ENCODE results near the gene AJAP1. TPM values are rescaled to one million over a fixed set of nuclear protein-coding genes. Genes with fewer than 3 reads are reported as not detected.

Gene AJAP1
- polyA plus RNA-seq, 1 donor from 2014 or later, result 7.9 TPM

DNA sequence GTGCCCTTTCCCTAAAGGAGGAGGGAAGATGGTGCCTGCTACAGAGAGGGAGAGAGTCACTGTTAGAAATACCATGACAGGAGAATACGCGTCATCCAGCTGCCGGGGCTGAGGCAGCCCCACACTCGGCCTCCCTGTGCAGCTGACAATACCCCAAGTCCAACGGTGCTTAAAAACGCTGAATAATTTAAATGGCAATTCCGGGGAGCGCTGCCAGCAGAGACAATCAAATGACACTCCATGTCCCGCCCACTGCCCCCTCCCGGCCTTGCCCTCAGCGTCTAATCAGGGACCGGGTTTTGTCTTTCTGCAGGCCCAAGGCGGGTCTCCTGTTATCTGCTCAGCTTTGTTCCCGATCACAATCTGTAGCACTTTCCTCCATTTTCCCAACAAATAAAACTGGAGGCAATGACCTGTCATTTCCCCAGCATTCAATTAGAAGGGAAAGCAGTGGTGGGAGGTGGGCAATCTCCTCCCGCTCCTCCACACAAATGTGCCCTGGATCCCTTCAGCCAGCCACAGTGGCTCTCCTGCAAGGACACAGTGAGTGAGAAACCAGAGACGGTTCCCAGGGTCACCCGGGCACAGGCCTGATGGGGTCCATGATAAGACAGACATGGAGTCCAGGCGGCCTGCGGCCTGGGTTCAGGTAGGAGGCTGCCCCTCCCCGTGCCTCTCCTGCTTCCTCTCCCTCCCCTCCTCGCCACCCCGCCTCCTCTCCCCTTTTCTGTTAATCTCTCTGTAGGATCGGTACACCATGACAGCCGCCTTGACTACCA is 42.7 kb upstream of the AJAP1 start:
- TF ChIP-seq, protein P1, sequence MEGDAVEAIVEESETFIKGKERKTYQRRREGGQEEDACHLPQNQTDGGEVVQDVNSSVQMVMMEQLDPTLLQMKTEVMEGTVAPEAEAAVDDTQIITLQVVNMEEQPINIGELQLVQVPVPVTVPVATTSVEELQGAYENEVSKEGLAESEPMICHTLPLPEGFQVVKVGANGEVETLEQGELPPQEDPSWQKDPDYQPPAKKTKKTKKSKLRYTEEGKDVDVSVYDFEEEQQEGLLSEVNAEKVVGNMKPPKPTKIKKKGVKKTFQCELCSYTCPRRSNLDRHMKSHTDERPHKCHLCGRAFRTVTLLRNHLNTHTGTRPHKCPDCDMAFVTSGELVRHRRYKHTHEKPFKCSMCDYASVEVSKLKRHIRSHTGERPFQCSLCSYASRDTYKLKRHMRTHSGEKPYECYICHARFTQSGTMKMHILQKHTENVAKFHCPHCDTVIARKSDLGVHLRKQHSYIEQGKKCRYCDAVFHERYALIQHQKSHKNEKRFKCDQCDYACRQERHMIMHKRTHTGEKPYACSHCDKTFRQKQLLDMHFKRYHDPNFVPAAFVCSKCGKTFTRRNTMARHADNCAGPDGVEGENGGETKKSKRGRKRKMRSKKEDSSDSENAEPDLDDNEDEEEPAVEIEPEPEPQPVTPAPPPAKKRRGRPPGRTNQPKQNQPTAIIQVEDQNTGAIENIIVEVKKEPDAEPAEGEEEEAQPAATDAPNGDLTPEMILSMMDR (IDR thresholded peaks at IDR 0.05; ENCODE audit: poor library complexity, severe bottlenecking), result no peak
- TF ChIP-seq, protein P2, sequence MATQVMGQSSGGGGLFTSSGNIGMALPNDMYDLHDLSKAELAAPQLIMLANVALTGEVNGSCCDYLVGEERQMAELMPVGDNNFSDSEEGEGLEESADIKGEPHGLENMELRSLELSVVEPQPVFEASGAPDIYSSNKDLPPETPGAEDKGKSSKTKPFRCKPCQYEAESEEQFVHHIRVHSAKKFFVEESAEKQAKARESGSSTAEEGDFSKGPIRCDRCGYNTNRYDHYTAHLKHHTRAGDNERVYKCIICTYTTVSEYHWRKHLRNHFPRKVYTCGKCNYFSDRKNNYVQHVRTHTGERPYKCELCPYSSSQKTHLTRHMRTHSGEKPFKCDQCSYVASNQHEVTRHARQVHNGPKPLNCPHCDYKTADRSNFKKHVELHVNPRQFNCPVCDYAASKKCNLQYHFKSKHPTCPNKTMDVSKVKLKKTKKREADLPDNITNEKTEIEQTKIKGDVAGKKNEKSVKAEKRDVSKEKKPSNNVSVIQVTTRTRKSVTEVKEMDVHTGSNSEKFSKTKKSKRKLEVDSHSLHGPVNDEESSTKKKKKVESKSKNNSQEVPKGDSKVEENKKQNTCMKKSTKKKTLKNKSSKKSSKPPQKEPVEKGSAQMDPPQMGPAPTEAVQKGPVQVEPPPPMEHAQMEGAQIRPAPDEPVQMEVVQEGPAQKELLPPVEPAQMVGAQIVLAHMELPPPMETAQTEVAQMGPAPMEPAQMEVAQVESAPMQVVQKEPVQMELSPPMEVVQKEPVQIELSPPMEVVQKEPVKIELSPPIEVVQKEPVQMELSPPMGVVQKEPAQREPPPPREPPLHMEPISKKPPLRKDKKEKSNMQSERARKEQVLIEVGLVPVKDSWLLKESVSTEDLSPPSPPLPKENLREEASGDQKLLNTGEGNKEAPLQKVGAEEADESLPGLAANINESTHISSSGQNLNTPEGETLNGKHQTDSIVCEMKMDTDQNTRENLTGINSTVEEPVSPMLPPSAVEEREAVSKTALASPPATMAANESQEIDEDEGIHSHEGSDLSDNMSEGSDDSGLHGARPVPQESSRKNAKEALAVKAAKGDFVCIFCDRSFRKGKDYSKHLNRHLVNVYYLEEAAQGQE (IDR thresholded peaks at IDR 0.05; ENCODE audit: borderline replicate concordance), result no peak
- TF ChIP-seq RAD21 (conservative IDR thresholded peaks at IDR 0.05), result no peak
- TF ChIP-seq POLR2AphosphoS5 (IDR thresholded peaks at IDR 0.05), result no peak
- TF ChIP-seq SMC3 (conservative IDR thresholded peaks at IDR 0.05; ENCODE audit: poor library complexity), result no peak
- TF ChIP-seq EP300 (conservative IDR thresholded peaks at IDR 0.05; ENCODE audit: poor library complexity, severe bottlenecking), result no peak
- no peak for TF ChIP-seq EZH2 (IDR thresholded peaks at IDR 0.05; ENCODE audit: borderline replicate concordance, insufficient read depth, low read length, poor library complexity, severe bottlenecking)
- TF ChIP-seq TAF1 (IDR thresholded peaks at IDR 0.05; ENCODE audit: low read depth), result no peak
- no peak for TF ChIP-seq MXI1 (conservative IDR thresholded peaks at IDR 0.05; ENCODE audit: poor library complexity, severe bottlenecking)
- Histone ChIP-seq H3K4me3 (ENCODE audit: low read length) (no peak overlapping the region), H3K79me2 (replicated peaks; ENCODE audit: insufficient read depth, low read length) (no peaks in the 10 kb centered on the region), H4K20me1 (ENCODE audit: insufficient read depth) (no peaks in the 10 kb centered on the region), H2AFZ (ENCODE audit: low read depth, low read length) (no peak overlapping the region), H3K27ac (ENCODE audit: low read length) (no peak overlapping the region), H3K9me3 (ENCODE audit: low read length) (no peaks in the 10 kb centered on the region), H3K27me3 (ENCODE audit: insufficient read depth, low read depth, low read length) (no peaks in the 10 kb centered on the region), H3F3A (ENCODE audit: insufficient read depth, low read length, poor library complexity, severe bottlenecking) (no peaks in the 10 kb centered on the region), H3K9me2 (ENCODE audit: insufficient read depth, low read length) (no peaks in the 10 kb centered on the region), H3K36me3 (ENCODE audit: insufficient read depth, low read length) (no peaks in the 10 kb centered on the region), H3K4me2 (ENCODE audit: low read length) (no peak overlapping the region), H3K9ac (ENCODE audit: low read length) (no peak overlapping the region)

DNA sequence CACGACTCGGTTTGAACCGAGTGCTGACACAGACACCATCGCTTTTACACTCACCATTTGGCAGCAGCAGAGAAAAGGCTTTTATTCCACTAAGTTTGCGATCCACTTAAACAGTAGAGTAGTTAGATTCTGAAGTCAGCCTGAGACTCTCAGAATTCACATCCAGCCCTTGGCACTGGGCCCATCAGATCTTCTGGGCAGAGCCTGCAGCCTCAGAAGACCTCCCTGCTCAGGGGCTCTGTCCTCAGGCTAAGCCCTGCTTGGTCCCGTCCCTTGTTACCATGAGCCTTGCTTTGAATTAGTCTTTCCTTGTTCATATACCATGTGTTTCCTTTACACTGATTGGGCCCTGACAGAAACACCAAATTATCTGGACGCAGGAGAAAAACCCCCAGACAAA is 41.4 kb upstream of the AJAP1 start:
- H3K4me3 ChIP-seq (ENCODE audit: low read length), result no peak overlapping the region
- H3F3A ChIP-seq (ENCODE audit: insufficient read depth, low read length, poor library complexity, severe bottlenecking), result no peaks in the 10 kb centered on the region
- no peaks in the 10 kb centered on the region for H3K27me3 ChIP-seq (ENCODE audit: insufficient read depth, low read depth, low read length)
- H3K9ac ChIP-seq (ENCODE audit: low read length), result no peak overlapping the region
- H3K9me3 ChIP-seq (ENCODE audit: low read length), result no peaks in the 10 kb centered on the region
- TF ChIP-seq, protein P1 (IDR thresholded peaks at IDR 0.05; ENCODE audit: poor library complexity, severe bottlenecking), result no peak
- TF ChIP-seq TAF1 (IDR thresholded peaks at IDR 0.05; ENCODE audit: low read depth), result no peak
- no peaks in the 10 kb centered on the region for H3K79me2 ChIP-seq (replicated peaks; ENCODE audit: insufficient read depth, low read length)
- no peak overlapping the region for H3K27ac ChIP-seq (ENCODE audit: low read length)
- H4K20me1 ChIP-seq (ENCODE audit: insufficient read depth), result no peaks in the 10 kb centered on the region
- H3K36me3 ChIP-seq (ENCODE audit: insufficient read depth, low read length), result no peaks in the 10 kb centered on the region
- H3K9me2 ChIP-seq (ENCODE audit: insufficient read depth, low read length), result no peaks in the 10 kb centered on the region
- H3K4me2 ChIP-seq (ENCODE audit: low read length), result no peak overlapping the region
- no peak overlapping the region for H2AFZ ChIP-seq (ENCODE audit: low read depth, low read length)

Measured in neural cell (in vitro differentiated cells).